DMS153 (cell line): ENCODE data around the gene RRAS2.
"Not testable (repeated sequence)": the region's sequence is repeated elsewhere in the genome, so short reads cannot be mapped to it uniquely, and the experiment has no call there.

Source experiments
- DNase-seq: peaks from one replicate; lab custom pipeline; 2025; lab: John Stamatoyannopoulos, UW

RRAS2 gene

DNA sequence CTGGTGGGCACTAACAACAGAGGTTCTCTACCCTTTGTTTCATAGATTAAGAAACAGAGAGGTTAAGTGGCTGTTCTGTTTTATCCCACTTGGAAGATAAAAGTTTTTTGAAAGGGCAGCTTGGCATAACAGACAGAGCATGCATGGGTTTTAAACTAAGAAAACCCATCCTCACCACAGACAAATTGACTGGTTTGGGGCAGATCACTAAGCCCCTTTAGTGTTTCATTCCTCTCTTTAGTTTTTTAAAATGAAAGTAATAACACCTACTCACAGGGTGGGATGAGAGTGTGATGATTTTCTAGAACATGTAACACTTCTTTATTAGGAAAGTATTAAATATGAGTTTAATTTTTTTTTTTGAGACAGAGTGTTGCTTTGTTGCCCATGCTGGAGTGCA, 12.3 kb upstream of the RRAS2 start:
- no peak for DNase-seq

DNA sequence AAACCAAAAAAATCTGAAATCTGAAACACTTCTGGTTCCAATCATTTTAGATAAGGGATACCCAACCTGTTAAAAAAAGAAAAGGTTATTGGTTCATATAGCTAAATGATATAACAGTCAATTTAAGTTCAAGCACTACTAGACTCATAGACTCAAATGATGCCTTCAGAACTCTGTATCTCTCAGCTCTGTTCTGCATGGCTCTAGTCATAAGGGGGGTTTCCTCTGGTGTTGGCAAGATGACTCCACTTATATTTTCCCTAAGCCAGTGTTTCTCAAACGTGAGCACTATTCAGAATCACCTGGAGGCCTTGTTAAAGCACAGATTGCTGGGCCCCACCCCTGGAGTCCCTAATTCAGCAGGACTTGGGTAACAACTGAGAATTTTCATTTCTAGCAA, 11.5 kb upstream of the RRAS2 start:
- DNase-seq: no peak

DNA sequence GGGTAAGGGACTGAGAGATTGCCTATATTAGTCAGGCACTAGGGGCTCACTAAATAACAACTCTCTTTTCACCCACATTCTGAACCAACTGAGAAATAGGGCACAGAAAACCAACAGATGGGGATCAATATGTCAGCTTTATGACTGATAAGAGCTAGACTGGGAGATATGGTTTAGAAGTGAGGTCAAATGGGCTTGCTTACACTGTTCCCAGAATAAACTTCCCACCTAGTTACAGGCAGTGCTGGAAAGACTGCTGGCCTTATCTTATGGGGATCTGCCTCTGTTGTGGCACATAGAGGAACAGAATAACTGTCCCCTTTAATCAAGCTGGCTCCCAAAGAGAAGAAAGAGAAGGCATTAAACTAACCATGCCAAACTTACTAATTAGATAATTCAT, 10.6 kb upstream of the RRAS2 start:
- DNase-seq: no peak

DNA sequence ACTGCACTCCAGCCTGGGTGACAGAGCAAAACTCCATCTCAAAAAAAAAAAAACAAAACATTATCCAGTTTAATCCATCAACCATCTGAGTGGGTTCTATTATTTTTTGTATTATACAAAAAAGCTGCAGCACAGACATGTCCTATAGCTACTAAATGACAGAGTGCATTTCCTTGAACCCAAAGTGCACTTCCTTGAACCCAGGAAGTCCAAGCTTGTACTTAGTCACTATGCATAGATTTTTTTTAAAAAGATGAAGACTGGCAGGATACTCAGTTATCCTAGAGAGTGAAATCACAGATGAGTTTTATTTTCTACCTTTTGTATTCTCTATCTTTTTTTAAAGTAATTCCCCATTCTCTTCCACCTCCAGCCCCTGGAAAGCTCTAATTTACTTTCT, 8.0 kb upstream of the RRAS2 start:
- DNase-seq: no peak

DNA sequence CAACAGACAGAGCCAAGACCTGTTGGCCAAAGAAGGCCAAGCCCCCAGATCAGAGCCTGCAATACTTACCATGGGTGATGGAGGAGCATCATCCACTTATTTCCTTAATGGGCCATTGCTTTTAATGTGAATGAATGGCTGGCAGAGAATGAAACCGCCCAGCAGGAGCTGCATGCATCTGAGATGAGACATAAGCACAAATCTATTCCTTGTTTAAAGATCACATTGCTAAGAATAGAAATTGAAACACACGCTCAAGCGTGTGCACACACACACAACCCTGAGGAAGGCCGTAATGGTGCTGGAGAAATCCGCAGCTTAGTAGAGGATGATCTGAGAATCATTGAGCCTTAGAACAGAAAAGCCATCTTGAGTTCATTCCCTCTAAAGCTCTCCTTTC, 5.3 kb upstream of the RRAS2 start:
- no peak for DNase-seq

DNA sequence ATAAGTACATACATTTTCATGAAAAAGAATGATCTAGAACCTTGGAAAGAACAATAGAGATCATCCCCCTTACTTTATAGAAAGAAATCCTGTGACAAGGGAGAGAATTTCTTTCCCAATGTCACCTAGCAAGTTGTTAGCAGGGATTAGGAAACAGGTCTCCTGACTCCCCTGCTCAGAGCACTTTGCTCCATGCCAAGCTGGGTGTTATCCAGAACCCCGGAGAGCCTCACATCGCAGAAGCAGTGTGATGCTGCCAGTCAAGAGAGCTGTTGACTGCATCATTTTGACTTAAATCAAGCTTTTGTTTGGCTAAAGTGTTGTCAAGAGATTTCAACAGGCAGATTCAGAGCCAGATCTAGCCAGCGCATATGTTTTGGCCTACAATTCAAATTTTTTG, 3.6 kb upstream of the RRAS2 start:
- DNase-seq: no peak

DNA sequence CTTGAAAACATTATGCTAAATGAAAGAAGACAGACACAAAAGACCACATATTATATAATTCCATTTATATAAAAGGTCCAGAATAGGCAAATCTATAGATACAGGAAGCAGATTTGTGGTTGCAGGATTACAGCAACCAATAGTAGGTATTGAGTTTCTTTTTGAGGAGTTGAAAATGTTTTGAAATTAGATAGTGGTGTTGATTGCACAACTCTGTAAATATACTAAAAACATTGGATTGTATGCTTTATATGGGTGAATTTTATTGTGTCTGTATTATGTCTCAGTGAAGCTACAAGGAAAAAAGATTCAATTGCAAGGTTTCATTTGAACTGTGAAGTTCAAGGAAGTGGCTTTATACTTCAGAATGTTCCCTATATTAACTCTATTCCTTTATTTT, 3.0 kb upstream of the RRAS2 start:
- no peak for DNase-seq

DNA sequence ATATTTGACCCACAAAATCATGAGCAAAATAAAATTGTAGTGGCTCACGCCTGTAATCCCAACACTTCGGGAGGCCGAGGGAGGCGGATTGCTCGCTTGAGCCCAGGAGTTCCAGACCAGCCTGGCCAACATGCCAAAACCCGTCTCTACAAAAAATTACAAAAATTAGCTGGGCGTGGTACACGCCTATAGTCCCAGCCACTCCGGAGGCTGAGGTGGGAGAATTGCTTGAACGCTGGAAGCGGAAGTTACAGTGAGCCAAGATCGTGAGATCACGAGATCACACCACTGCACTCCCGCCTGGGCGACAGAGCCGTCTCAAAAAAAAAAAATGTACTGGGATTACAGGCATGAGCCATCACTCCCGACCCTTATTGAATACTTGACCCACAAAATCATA, 2.0 kb upstream of the RRAS2 start:
- DNase-seq: no peak

DNA sequence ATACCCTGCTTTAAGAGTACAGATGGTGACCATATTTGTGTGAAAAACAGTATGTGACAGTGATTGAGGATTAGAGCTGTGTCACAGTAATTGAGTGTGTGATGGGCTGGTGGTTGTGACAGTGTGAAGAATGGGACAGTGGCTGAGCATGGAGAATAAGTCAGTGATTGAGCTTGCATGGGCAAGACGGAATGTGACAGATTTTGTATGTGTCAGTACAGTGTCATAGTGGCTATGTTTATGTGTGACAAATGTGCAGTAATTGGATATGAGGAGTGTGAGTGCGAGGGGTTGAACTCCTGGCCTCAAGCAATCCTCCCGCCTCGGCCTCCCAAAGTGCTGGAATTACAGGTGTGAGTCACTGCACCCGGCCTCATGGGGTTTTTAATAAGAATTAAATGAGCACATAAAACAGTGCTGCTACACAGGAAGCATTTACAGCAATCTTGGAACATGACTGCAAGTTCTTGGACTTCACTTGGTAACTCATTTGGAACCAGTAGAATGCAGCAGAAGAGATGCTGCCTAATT, 583 bp upstream of the RRAS2 start:
- DNase-seq: no peak

DNA sequence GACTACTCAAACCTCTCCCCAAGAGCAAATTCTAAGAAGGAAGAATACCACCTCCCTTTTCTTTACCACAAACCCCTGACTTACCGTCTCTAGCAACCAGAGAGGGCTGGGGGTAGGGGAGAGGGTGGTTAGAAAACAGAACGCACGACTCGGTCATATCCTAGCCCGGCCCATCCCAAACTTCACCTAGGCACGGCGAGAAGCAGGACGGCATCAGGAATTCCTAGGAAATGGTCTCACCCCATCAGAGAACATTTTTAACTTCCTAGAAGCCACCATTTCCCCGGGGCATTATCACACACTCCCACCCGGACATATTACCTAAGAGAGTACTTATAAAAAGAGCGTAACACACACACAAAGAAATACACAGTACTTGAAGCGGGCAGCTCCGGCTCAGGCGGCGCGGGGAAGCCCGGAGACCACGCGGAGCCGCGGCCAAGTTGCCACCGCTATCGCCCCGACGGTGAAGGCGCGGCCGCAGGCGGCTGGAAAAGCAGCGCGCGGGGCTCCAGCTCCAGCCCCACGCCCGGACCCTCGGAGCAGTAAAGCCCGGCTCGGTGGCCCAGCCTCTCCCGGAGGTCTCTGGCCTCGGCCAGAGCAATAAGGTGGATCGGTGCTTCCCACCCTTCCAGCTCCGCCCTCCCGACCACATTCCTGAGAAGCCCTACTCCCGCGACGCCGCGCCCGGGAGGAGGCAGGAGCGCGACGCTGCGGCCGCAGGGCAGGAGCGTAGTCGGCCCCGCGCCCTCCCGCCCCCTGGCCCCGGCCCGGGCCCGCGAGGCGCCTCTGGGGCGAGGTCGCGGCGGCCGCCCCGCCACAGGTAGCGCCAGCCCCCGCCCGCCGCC, 878 bp downstream of the RRAS2 start:
- no peak for DNase-seq

DNA sequence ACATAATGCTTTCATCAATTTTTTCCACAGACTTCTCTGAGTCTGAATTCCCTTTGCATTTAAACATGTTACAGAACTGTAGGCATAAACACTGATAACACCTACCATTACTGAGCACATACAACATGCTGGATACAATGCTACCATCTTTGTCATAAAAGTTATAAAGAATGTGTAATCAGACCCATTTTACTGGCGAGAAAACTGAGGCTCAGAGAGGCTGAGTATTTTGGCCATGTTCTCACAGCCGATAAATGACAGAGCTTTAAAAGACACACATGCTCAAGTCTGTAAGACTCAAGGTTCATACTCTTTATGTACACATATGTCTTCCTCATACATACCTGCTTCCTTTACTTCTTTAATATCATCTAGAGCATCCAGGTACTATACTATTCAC, 2.6 kb downstream of the RRAS2 start:
- no peak for DNase-seq

DNA sequence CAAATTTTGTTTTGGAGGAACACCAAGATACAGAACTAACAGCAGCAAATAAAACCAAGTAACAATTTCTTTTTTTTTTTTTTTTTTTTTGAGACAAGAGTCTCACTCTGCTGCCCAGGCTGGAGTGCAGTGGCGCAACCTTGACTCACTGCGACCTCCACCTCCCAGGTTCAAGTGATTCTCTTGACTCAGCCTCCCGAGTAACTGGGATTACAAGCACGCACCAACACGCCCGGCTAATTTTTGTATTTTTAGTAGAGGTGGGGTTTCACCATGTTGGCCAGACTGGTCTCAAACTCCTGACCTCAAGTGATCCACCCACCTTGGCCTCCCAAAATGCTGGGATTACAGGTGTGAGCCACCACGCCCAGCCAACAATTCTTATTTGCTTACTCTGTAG, 4.4 kb downstream of the RRAS2 start:
- not testable (repeated sequence) for DNase-seq

DNA sequence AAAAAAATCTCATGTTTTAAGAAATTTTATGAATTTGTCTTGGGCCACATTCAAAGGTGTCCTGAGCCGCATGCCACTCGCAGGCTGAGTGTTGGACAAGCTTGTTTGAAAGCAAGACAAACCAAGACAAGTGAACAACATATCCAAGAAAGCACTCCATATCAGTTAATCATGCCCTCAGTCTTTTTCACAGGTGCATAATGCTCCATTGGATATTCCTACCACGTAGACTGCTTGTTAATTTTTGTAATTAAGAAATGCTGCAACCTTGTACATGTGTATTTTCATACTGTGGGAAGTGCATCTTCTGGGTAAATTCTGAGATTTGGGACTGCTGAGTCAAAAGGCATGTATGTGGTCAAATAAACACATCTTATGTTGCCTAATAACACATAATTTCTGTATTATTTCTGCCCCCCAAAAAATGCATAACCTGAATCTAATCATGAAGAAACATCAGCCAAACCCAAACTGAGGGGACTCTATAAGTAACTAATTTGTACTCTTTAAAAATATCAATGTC, 8.2 kb downstream of the RRAS2 start:
- DNase-seq: no peak

DNA sequence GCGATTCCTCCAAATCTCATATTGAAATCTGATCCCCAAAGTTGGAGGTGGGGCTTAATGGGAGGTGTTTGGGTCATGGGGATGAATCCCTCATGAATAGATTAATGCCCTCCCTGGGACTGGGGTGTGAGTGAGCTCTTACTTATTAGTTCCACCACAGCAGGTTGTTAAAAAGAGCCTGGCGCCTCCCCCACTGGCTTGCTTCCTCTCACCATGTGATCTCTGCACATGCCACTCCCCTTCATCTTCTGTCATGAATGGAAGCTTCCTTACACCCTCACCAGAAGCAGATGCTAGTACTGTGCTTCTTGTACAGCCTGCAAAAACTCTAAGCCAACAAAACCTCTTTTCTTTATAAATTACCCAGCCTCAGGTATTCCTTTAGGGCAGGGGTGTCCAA, 8.8 kb downstream of the RRAS2 start:
- DNase-seq: no peak

DNA sequence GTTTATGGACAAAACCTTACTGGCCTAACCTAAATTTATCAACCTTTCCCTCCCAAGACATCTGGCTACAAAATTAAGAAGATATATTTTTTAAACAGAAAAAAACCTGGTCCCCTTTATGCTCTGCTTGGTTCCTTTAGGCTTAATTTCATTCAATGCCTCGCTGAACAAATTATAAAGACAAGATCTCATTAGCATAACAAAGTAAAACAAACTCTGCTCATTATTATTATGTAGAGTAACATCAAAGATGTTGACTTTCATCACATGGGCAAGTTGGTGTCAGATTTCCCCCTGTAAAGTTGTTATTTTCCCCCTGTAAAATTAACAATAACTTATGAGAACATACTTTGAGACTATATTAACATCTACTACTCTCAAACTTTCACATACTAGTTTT, 11.0 kb downstream of the RRAS2 start:
- no peak for DNase-seq

DNA sequence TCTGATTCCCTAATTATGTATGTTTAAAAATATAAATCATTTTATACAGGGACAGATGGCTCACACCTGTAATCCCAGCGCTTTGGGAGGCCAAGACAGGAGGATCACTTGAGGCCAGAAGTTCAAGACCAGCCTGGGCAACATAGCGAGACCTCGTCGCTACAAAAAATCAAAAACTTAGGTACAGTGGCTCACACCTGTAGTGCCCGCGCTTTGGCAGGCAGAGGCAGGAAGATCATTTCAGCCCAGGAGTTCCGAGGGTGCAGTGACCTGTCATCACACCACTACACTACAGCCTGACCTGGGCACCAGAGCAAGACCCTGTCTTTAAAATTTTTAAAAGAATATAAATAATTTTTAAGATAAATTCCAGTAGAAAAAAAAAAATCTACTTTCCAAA, 11.5 kb downstream of the RRAS2 start:
- DNase-seq: no peak

DNA sequence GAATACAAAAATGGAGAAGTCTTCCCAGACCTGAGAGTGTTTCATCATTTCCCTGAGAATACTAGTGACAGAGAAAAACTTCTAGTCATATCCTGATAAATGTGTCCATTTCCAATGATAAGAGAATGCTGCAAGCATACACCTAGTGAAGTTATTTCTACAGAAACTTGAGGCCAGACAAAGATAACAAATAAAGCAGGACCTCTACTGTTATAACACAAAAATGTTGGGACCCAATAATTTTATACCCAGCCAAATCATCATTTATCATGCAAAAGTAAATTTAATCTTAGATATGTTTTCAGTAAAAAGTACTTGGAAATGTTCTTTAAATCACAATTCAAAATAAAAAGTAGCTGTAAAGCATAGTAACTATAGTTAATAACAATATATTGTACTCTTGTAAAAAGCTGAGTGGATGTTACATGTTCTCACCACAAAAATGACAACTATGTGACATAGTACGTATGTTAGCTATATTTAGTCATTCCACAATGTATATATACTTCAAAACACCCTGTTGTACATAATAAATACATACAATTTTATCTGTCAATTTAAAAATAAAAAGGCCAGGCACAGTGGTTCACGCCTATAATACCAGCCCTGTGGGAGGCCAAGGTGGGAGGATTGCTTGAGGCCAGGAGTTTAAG, 12.6 kb downstream of the RRAS2 start:
- DNase-seq: no peak

DNA sequence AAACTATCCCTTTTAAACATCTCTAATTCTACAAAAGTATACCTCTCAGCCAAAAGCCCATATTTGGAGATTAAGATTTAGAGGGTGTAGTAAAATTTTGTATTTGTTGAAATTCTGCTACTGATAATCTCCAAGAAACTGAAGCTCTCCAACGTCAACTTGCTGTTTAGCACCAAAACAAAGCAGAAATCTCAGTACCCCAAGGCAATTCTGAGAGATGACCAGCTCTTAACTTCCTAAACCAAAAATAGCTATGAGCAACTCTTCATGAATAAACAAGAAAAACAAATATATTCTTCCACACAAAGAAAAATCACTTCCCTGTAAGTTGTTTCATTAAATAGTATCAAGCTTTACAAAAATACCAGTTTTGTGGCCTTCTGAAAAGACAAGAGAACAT, 13.3 kb downstream of the RRAS2 start:
- no peak for DNase-seq

DNA sequence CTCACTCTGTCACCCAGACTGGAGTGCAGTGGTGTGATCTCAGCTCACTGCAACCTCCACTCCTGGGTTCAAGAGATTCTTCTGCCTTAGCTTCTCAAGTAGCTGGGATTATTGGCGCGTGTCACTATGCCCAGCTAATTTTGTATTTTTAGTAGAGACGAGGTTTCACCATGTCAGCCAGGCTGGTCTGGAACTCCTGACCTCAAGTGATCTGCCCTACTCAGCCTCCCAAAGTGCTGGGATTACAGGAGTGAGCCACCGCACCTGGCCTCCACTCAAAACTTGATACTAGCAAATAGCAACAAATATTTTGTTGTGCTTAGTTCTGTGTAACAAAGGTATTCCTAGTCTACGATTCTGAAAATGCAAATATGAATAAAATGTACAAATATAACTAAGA, 14.0 kb downstream of the RRAS2 start:
- not testable (repeated sequence) for DNase-seq

DNA sequence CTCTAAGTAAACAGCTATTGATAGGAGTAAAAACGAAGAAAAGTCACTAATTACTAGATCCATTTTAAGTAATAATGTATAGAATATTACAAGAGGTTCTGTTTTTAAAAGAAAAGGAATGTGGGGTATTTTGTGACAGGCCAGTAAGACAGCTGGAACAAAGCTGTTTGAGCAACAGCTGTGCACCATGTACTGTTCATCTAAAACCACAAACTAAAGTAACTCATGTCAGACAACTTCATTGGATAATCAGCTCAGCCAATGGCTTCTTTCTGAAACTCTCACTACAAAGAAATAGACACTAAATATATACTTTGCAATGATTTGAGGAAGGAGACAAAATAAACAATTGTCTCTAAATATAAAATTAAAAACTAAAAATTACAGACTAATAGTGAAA, 16.1 kb downstream of the RRAS2 start:
- DNase-seq: no peak

DNA sequence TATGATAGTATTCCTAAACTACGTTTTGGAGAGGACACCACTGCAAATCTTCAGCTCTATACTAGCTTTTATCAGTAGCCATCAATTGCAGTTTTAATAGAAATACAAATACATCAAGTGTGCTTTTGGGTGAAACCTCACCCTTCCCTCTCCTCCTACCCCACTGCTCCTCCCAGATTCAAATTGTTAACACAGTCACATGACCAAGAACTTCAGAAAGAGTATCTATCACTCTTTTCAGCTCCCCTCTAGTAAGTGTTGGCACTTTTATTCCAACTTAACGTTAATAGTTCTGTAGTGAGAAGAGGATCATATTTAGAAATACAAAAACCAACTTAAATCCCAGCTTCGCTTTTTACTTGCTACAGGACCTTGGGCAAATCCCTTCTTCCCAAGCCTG, 17.0 kb downstream of the RRAS2 start:
- DNase-seq: no peak

DNA sequence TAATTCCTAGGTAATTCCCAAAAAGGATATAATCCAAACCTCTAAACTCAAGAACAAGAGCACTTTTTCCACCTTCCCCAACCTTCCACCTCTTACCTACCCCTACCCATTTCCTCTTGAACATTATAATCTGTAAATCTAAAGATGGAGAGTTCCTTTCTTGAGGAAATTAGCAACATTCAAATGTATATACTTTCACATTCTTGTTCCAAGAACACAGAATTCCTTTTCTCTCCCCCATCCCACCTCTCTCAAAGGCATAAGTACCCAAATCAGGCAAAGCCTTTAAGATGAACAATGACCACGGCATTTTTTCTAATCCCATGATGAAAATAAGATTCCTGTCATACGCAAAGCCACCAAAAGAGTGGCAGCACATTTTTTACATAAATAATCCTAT, 18.3 kb downstream of the RRAS2 start:
- DNase-seq: no peak

DNA sequence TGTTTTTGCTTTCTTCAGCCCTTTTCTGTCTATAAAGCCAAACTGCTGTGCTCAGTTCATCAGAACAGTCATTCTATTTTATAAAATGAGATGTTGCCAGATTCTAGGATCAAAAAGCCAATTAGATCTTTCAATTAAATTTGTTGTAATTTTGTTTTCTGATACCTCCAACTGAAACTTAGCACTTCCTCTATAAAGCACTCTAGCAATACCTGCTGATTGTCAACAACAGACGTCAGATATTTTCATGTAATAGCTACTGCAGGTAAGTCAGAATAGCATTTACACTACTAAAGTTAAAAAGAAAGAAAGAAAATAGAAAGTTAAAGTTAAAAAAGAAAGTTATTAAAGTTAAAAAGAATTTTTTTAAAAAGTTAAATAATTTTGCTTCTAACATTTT, 19.6 kb downstream of the RRAS2 start:
- DNase-seq: no peak
